Measurements from ENCODE around the gene THSD7A.

THSD7A gene

DNA sequence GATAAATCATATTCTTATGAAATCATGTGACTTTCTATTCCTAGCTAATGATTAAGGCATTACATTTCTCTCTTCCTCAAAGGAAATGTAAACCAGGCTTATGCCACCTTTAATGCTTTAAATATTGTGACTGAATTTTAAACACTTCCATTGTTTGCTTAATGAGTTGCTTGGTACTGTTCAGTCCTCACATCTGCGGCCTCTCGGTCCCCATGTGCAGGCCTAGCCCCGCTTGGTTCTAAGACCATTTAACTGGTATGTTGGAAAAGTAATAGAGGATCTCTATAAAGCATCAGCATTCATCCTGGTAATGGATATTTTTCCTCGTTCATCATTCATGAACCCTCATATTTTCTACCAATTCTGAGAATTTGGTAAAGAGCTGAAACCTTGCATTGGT is 27.4 kb downstream of the THSD7A start:
- no peak overlapping the region for H3K27ac ChIP-seq (ENCODE audit: low read length)
- H3K9me3 ChIP-seq (ENCODE audit: insufficient read depth, low read length), result no peaks in the 10 kb centered on the region
- no peaks in the 10 kb centered on the region for H3K79me2 ChIP-seq (ENCODE audit: low read length)
- no peak for TF ChIP-seq EZH2phosphoT487 (IDR thresholded peaks at IDR 0.05; ENCODE audit: low read depth)
- TF ChIP-seq, protein P1, sequence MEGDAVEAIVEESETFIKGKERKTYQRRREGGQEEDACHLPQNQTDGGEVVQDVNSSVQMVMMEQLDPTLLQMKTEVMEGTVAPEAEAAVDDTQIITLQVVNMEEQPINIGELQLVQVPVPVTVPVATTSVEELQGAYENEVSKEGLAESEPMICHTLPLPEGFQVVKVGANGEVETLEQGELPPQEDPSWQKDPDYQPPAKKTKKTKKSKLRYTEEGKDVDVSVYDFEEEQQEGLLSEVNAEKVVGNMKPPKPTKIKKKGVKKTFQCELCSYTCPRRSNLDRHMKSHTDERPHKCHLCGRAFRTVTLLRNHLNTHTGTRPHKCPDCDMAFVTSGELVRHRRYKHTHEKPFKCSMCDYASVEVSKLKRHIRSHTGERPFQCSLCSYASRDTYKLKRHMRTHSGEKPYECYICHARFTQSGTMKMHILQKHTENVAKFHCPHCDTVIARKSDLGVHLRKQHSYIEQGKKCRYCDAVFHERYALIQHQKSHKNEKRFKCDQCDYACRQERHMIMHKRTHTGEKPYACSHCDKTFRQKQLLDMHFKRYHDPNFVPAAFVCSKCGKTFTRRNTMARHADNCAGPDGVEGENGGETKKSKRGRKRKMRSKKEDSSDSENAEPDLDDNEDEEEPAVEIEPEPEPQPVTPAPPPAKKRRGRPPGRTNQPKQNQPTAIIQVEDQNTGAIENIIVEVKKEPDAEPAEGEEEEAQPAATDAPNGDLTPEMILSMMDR (IDR thresholded peaks at IDR 0.05; ENCODE audit: low read depth, low read length), result no peak
- no peaks in the 10 kb centered on the region for H3K36me3 ChIP-seq (replicated peaks; ENCODE audit: low read depth, low read length)
- no peak overlapping the region for H2AFZ ChIP-seq (ENCODE audit: low read depth, low read length)
- H3K4me2 ChIP-seq (ENCODE audit: low read length), result no peak overlapping the region
- no peaks in the 10 kb centered on the region for H3K4me1 ChIP-seq (ENCODE audit: low read length)
- no peaks in the 10 kb centered on the region for H3K27me3 ChIP-seq (ENCODE audit: low read depth, low read length)
- no peak overlapping the region for H3K4me3 ChIP-seq (ENCODE audit: low read length)
- no peak overlapping the region for H3K9ac ChIP-seq (ENCODE audit: low read length)
- H4K20me1 ChIP-seq (ENCODE audit: insufficient read depth, low read length), result no peaks in the 10 kb centered on the region

DNA sequence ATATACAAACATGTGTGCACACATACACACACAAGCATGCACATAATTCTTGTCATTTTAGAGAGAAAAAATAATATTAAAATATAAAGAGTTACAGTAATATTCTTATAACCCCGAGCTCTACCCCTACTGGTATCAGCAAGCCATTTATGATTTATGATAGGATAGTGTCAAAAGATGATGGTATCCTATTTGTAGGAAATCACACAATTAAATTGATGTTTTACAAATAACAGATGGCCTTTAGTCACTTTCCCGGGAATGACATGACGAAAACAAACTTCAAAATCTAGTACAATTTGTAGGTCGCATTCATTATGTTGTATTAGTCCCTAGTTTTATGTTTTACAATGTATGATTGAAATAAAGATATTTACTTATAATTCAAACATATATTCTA is 36.8 kb downstream of the THSD7A start:
- Histone ChIP-seq H3K4me1 (ENCODE audit: low read length) (no peaks in the 10 kb centered on the region), H3K36me3 (replicated peaks; ENCODE audit: low read depth, low read length) (no peaks in the 10 kb centered on the region), H3K9me3 (ENCODE audit: insufficient read depth, low read length) (no peaks in the 10 kb centered on the region), H4K20me1 (ENCODE audit: insufficient read depth, low read length) (no peaks in the 10 kb centered on the region), H3K79me2 (ENCODE audit: low read length) (no peaks in the 10 kb centered on the region), H3K27me3 (ENCODE audit: low read depth, low read length) (no peaks in the 10 kb centered on the region), H3K27ac (ENCODE audit: low read length) (no peak overlapping the region), H3K4me3 (ENCODE audit: low read length) (no peak overlapping the region), H3K4me2 (ENCODE audit: low read length) (no peak overlapping the region), H2AFZ (ENCODE audit: low read depth, low read length) (no peak overlapping the region), H3K9ac (ENCODE audit: low read length) (no peak overlapping the region)
- TF ChIP-seq, protein P1 (IDR thresholded peaks at IDR 0.05; ENCODE audit: low read depth, low read length), result no peak
- TF ChIP-seq EZH2phosphoT487 (IDR thresholded peaks at IDR 0.05; ENCODE audit: low read depth), result no peak

DNA sequence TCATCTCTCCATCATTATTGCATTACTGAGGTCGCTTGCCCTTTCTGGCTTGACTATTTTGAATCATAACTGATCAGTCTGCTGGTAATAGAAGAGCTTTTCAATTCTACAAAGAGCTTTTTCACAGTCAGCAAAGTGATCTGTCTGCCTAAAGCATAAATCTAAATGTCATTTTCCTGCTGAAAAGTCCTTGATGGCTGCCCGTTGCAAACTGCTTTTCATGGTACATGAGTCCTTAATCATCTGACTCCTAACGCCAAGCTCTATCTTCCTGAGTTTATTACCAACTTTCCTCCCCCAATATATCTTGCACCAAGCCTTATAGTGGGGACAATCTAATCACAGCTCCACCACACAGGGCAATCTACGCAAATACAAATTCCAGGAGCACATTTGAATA is 39.8 kb downstream of the THSD7A start:
- Histone ChIP-seq H3K9ac (ENCODE audit: low read length) (no peak overlapping the region), H2AFZ (ENCODE audit: low read depth, low read length) (no peak overlapping the region), H3K4me2 (ENCODE audit: low read length) (no peak overlapping the region), H3K36me3 (replicated peaks; ENCODE audit: low read depth, low read length) (no peaks in the 10 kb centered on the region), H3K27me3 (ENCODE audit: low read depth, low read length) (no peaks in the 10 kb centered on the region), H3K4me3 (ENCODE audit: low read length) (no peak overlapping the region), H3K27ac (ENCODE audit: low read length) (no peak overlapping the region), H4K20me1 (ENCODE audit: insufficient read depth, low read length) (no peaks in the 10 kb centered on the region), H3K79me2 (ENCODE audit: low read length) (no peaks in the 10 kb centered on the region), H3K4me1 (ENCODE audit: low read length) (no peaks in the 10 kb centered on the region), H3K9me3 (ENCODE audit: insufficient read depth, low read length) (no peaks in the 10 kb centered on the region)
- no peak for TF ChIP-seq EZH2phosphoT487 (IDR thresholded peaks at IDR 0.05; ENCODE audit: low read depth)
- TF ChIP-seq, protein P1 (IDR thresholded peaks at IDR 0.05; ENCODE audit: low read depth, low read length), result no peak

DNA sequence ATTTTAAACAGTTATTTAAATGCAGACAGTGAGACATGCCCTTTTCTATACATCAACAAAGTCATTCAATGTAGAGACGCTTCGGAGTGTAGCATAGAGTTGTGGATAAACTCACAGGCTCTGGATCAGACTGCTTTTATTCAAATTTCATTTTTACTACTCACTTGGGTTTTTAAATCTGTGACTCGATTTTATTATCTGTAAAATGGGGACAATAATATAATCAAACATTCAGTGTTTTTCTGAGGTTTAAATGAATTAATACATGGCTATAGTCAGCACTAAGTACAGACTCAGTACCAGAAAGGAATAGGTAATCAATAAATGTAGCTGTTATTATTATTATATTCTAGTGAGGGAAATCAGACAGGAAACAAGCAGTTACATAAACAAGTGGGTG is 43.4 kb downstream of the THSD7A start:
- Histone ChIP-seq H3K27me3 (ENCODE audit: low read depth, low read length) (no peaks in the 10 kb centered on the region), H3K4me2 (ENCODE audit: low read length) (no peak overlapping the region), H4K20me1 (ENCODE audit: insufficient read depth, low read length) (no peaks in the 10 kb centered on the region), H3K79me2 (ENCODE audit: low read length) (no peaks in the 10 kb centered on the region), H3K9me3 (ENCODE audit: insufficient read depth, low read length) (no peaks in the 10 kb centered on the region), H3K36me3 (replicated peaks; ENCODE audit: low read depth, low read length) (no peaks in the 10 kb centered on the region), H3K4me3 (ENCODE audit: low read length) (no peak overlapping the region), H3K9ac (ENCODE audit: low read length) (no peak overlapping the region), H3K4me1 (ENCODE audit: low read length) (no peaks in the 10 kb centered on the region), H2AFZ (ENCODE audit: low read depth, low read length) (no peak overlapping the region), H3K27ac (ENCODE audit: low read length) (no peak overlapping the region)
- TF ChIP-seq EZH2phosphoT487 (IDR thresholded peaks at IDR 0.05; ENCODE audit: low read depth), result no peak
- TF ChIP-seq, protein P1 (IDR thresholded peaks at IDR 0.05; ENCODE audit: low read depth, low read length), result no peak
